B cell (primary cell): ENCODE results near the gene TALDO1.

Source experiments
- EZH2 ChIP-seq: IDR thresholded peaks from 2 replicates; pipeline ENCODE4 v1.6.1; 2012; ENCODE audit warnings: borderline replicate concordance, low read depth, mild to moderate bottlenecking, moderate library complexity, low read length; ENCODE audit not compliant: insufficient read depth, poor library complexity, severe bottlenecking
- TF ChIP-seq, protein P1 (sequence below): fragments of 200-600 bp; IDR thresholded peaks from one replicate; pipeline ENCODE4 v1.8.0; 2022; ENCODE audit warnings: antibody characterized with exemption, mild to moderate bottlenecking

- TF ChIP-seq, protein P1, sequence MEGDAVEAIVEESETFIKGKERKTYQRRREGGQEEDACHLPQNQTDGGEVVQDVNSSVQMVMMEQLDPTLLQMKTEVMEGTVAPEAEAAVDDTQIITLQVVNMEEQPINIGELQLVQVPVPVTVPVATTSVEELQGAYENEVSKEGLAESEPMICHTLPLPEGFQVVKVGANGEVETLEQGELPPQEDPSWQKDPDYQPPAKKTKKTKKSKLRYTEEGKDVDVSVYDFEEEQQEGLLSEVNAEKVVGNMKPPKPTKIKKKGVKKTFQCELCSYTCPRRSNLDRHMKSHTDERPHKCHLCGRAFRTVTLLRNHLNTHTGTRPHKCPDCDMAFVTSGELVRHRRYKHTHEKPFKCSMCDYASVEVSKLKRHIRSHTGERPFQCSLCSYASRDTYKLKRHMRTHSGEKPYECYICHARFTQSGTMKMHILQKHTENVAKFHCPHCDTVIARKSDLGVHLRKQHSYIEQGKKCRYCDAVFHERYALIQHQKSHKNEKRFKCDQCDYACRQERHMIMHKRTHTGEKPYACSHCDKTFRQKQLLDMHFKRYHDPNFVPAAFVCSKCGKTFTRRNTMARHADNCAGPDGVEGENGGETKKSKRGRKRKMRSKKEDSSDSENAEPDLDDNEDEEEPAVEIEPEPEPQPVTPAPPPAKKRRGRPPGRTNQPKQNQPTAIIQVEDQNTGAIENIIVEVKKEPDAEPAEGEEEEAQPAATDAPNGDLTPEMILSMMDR, result no peak
- TF ChIP-seq EZH2, result no peak
Observed at GRCh38 chr11:706957-707816, 40.1 kb upstream of the TALDO1 start.
